ENCODE results near the gene CTSW.
A peak's percentile ranks its signal among the peaks of the same experiment; 100 is the strongest.
"Not testable (repeated sequence)": the region's sequence is repeated elsewhere in the genome, so short reads cannot be mapped to it uniquely, and the experiment has no call there.

The CTSW gene

GRCh38 chr11:65879617-65880016, at the start of gene CTSW:
TSS of gene CTSW (plus strand) at chr11:65879837. CDS start at chr11:65879855, 18 bp downstream.
- H3K9me3 Mint-ChIP-seq: no peaks in the 10 kb centered on the region
- H3K4me3 Mint-ChIP-seq: peak within 1 kb of the TSS; percentile 81
- H3K4me1 Mint-ChIP-seq: peaks cover 51% of the 10 kb centered on the region
- H3K36me3 Mint-ChIP-seq (ENCODE audit: insufficient read depth): peaks cover 7% of the 10 kb centered on the region
- ATAC-seq (replicated peaks; ENCODE audit: extremely low read depth, poor library complexity, severe bottlenecking) (peak; percentile 70), DNase-seq (ENCODE audit: low spot score in 2 of 2) (no peak)
- H3K27ac Mint-ChIP-seq (ENCODE audit: low read depth): peak within 1 kb of the TSS; percentile 91
- H3K27me3 Mint-ChIP-seq: no peaks in the 10 kb centered on the region

GRCh38 chr11:65832231-65832630, 47.4 kb upstream of the CTSW start:
- H3K36me3 Mint-ChIP-seq (ENCODE audit: insufficient read depth); H3K27me3 Mint-ChIP-seq; H3K9me3 Mint-ChIP-seq; DNase-seq (ENCODE audit: low spot score in 2 of 2); H3K27ac Mint-ChIP-seq (ENCODE audit: low read depth); H3K4me1 Mint-ChIP-seq; H3K4me3 Mint-ChIP-seq; ATAC-seq (replicated peaks; ENCODE audit: extremely low read depth, poor library complexity, severe bottlenecking): not testable (repeated sequence)

GRCh38 chr11:65833297-65834030, 46.2 kb upstream of the CTSW start, which contains the start of gene SNX32:
TSS of gene SNX32 (plus strand) at chr11:65833963. CDS start at chr11:65834066, 103 bp downstream.
- no peaks in the 10 kb centered on the region for H3K27me3 Mint-ChIP-seq
- H3K4me3 Mint-ChIP-seq: no peak within 1 kb of the TSS
- H3K4me1 Mint-ChIP-seq: peaks cover 5% of the 10 kb centered on the region
- ATAC-seq (replicated peaks; ENCODE audit: extremely low read depth, poor library complexity, severe bottlenecking) (peak; percentile 100), DNase-seq (ENCODE audit: low spot score in 2 of 2) (peak; percentile 89 to 91)
- no peaks in the 10 kb centered on the region for H3K9me3 Mint-ChIP-seq
- peaks cover 4% of the 10 kb centered on the region for H3K36me3 Mint-ChIP-seq (ENCODE audit: insufficient read depth)
- no peak within 1 kb of the TSS for H3K27ac Mint-ChIP-seq (ENCODE audit: low read depth)

DNA sequence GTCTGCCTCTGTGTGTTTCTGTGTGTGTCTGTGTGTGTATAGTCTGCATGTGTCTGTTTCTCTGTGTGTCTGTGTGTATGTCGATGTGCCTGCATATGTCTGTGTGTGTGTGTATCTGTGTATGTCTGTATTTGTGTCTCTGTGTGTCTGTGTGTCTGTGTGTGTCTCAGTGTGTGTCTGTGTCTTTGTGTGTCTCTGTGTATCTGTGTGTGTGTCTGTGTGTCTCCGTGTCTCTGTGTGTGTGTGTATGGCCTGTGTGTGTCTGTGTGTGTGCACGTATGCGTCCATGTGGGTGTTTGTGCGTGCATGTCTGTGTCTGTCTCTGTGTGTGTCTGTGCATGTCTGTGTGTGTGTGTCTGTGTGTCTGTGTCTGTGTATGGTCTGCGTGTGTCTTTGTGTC, 45.4 kb upstream of the CTSW start:
- ATAC-seq (replicated peaks; ENCODE audit: extremely low read depth, poor library complexity, severe bottlenecking) (no peak), DNase-seq (ENCODE audit: low spot score in 2 of 2) (no peak)
- Mint-ChIP-seq H3K36me3 (ENCODE audit: insufficient read depth) (peaks cover 4% of the 10 kb centered on the region), H3K9me3 (no peaks in the 10 kb centered on the region), H3K4me1 (peaks cover 5% of the 10 kb centered on the region), H3K4me3 (no peak overlapping the region), H3K27me3 (no peaks in the 10 kb centered on the region), H3K27ac (ENCODE audit: low read depth) (no peak overlapping the region)

DNA sequence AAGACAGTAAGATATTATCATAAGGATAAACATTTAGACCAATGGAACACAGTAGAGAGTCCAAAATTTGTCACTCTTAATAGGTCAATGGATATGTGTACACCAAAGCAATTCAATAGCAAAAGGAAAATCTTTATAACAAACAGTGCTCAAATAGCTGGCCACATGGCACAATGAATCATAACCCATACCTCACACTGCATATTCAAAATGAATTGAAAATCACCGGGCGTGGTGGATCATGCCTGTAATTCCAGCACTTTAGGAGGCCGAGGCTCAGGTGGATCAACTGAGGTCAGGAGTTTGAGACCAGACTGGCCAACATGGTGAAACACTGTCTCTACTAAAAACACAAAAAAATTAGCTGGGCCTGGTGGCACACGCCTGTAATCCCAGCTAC, 37.5 kb upstream of the CTSW start:
- Mint-ChIP-seq H3K9me3 (no peaks in the 10 kb centered on the region), H3K27ac (ENCODE audit: low read depth) (no peak overlapping the region)
- no peak for ATAC-seq (replicated peaks; ENCODE audit: extremely low read depth, poor library complexity, severe bottlenecking)

GRCh38 chr11:65843811-65844210, 35.8 kb upstream of the CTSW start:
- no peak for DNase-seq (ENCODE audit: low spot score in 2 of 2)
- no peak for ATAC-seq (replicated peaks; ENCODE audit: extremely low read depth, poor library complexity, severe bottlenecking)
- H3K4me1 Mint-ChIP-seq: no peaks in the 10 kb centered on the region

More for the DNA sequence above, 37.5 kb upstream of the CTSW start:
- Mint-ChIP-seq H3K36me3 (ENCODE audit: insufficient read depth) (peaks cover 1% of the 10 kb centered on the region), H3K4me3 (no peak overlapping the region), H3K27me3 (no peaks in the 10 kb centered on the region), H3K4me1 (no peaks in the 10 kb centered on the region)
- no peak for DNase-seq (ENCODE audit: low spot score in 2 of 2)

GRCh38 chr11:65844231-65844872, 35.3 kb upstream of the CTSW start:
- H3K27ac Mint-ChIP-seq (ENCODE audit: low read depth): no peak overlapping the region
- no peaks in the 10 kb centered on the region for H3K4me1 Mint-ChIP-seq

More at GRCh38 chr11:65843811-65844210, 35.8 kb upstream of the CTSW start:
- Mint-ChIP-seq H3K9me3 (no peaks in the 10 kb centered on the region), H3K36me3 (ENCODE audit: insufficient read depth) (peaks cover 1% of the 10 kb centered on the region), H3K4me3 (no peak overlapping the region), H3K27ac (ENCODE audit: low read depth) (no peak overlapping the region), H3K27me3 (no peaks in the 10 kb centered on the region)

GRCh38 chr11:65847746-65848145, 31.9 kb upstream of the CTSW start:
- Mint-ChIP-seq H3K4me3 (no peak overlapping the region), H3K36me3 (ENCODE audit: insufficient read depth) (peaks cover 9% of the 10 kb centered on the region), H3K27me3 (no peaks in the 10 kb centered on the region), H3K9me3 (no peaks in the 10 kb centered on the region), H3K27ac (ENCODE audit: low read depth) (no peak overlapping the region), H3K4me1 (peaks cover 6% of the 10 kb centered on the region)
- DNase-seq (ENCODE audit: low spot score in 2 of 2) (no peak), ATAC-seq (replicated peaks; ENCODE audit: extremely low read depth, poor library complexity, severe bottlenecking) (no peak)

More at GRCh38 chr11:65844231-65844872, 35.3 kb upstream of the CTSW start:
- H3K36me3 Mint-ChIP-seq (ENCODE audit: insufficient read depth): peaks cover 1% of the 10 kb centered on the region
- no peaks in the 10 kb centered on the region for H3K27me3 Mint-ChIP-seq
- no peak overlapping the region for H3K4me3 Mint-ChIP-seq
- H3K9me3 Mint-ChIP-seq: no peaks in the 10 kb centered on the region
- DNase-seq (ENCODE audit: low spot score in 2 of 2): no peak
- ATAC-seq (replicated peaks; ENCODE audit: extremely low read depth, poor library complexity, severe bottlenecking): no peak

DNA sequence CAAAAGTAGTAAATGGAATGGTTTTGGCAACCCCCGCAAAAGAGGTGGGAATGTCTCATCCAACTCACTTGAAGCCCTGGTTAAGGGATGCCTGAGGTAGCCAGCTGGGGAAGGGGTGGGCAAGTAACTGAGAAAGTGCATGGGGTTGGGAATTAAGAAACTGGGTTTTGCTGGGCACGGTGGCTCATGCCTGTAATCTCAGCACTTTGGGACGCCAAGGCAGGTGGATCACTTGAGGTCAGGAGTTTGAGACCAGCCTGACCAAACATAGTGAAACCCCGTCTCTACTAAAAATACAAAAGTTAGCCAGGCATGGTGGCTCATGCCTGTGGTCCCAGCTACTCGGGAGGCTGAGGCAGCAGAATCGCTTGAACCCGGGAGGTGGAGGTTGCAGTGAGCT, 30.9 kb upstream of the CTSW start:
- not testable (repeated sequence) for H3K9me3 Mint-ChIP-seq; H3K27me3 Mint-ChIP-seq; H3K4me3 Mint-ChIP-seq; DNase-seq (ENCODE audit: low spot score in 2 of 2); ATAC-seq (replicated peaks; ENCODE audit: extremely low read depth, poor library complexity, severe bottlenecking); H3K27ac Mint-ChIP-seq (ENCODE audit: low read depth)
- peaks cover 12% of the 10 kb centered on the region for H3K4me1 Mint-ChIP-seq
- H3K36me3 Mint-ChIP-seq (ENCODE audit: insufficient read depth): peaks cover 13% of the 10 kb centered on the region

GRCh38 chr11:65849366-65849765, 30.3 kb upstream of the CTSW start:
- H3K4me1 Mint-ChIP-seq: peaks cover 19% of the 10 kb centered on the region
- no peak overlapping the region for H3K4me3 Mint-ChIP-seq
- DNase-seq (ENCODE audit: low spot score in 2 of 2) (no peak), ATAC-seq (replicated peaks; ENCODE audit: extremely low read depth, poor library complexity, severe bottlenecking) (no peak)
- no peaks in the 10 kb centered on the region for H3K27me3 Mint-ChIP-seq
- no peaks in the 10 kb centered on the region for H3K9me3 Mint-ChIP-seq
- H3K27ac Mint-ChIP-seq (ENCODE audit: low read depth): no peak overlapping the region
- peaks cover 19% of the 10 kb centered on the region for H3K36me3 Mint-ChIP-seq (ENCODE audit: insufficient read depth)

DNA sequence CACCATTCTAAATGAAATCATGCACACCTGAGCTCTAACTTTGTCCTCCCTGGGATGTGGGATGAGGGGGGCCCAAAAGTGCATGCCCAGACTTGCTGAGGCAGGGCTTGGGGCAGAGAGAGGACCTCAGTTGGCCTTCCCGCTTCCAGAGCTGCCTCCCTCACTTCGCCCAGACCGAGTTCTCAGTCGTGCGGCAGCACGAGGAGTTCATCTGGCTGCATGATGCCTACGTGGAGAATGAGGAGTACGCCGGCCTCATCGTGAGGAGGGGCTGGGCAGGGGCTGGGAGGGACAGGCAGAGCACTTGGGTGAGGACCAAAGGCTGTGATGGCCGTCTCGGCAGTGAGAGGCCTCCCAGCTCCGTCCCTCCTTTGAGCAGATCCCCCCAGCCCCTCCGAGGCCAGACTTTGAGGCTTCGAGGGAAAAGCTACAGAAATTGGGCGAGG, 29.8 kb upstream of the CTSW start:
- H3K36me3 Mint-ChIP-seq (ENCODE audit: insufficient read depth): peaks cover 24% of the 10 kb centered on the region

GRCh38 chr11:65850217-65851082, 29.2 kb upstream of the CTSW start:
- H3K36me3 Mint-ChIP-seq (ENCODE audit: insufficient read depth): peaks cover 29% of the 10 kb centered on the region

More for the DNA sequence above, 29.8 kb upstream of the CTSW start:
- H3K9me3 Mint-ChIP-seq: no peaks in the 10 kb centered on the region
- no peak for ATAC-seq (replicated peaks; ENCODE audit: extremely low read depth, poor library complexity, severe bottlenecking)
- no peak for DNase-seq (ENCODE audit: low spot score in 2 of 2)
- no peaks in the 10 kb centered on the region for H3K27me3 Mint-ChIP-seq
- H3K27ac Mint-ChIP-seq (ENCODE audit: low read depth): no peak overlapping the region
- peaks cover 23% of the 10 kb centered on the region for H3K4me1 Mint-ChIP-seq
- no peak overlapping the region for H3K4me3 Mint-ChIP-seq

More at GRCh38 chr11:65850217-65851082, 29.2 kb upstream of the CTSW start:
- DNase-seq (ENCODE audit: low spot score in 2 of 2): no peak
- peaks cover 26% of the 10 kb centered on the region for H3K4me1 Mint-ChIP-seq
- no peaks in the 10 kb centered on the region for H3K27me3 Mint-ChIP-seq
- H3K4me3 Mint-ChIP-seq: no peak overlapping the region
- ATAC-seq (replicated peaks; ENCODE audit: extremely low read depth, poor library complexity, severe bottlenecking): no peak
- no peaks in the 10 kb centered on the region for H3K9me3 Mint-ChIP-seq
- no peak overlapping the region for H3K27ac Mint-ChIP-seq (ENCODE audit: low read depth)
